ENCODE results near the gene ADGRV1.

GRCh38 chr5:91160714-91161285 is 602.2 kb downstream of the ADGRV1 start:
- TF ChIP-seq CTCF (IDR thresholded peaks at IDR 0.05; ENCODE audit: low read depth, low read length) (no peak), POLR2A (IDR thresholded peaks at IDR 0.05; ENCODE audit: extremely low read depth, insufficient read length) (no peak), MYC (IDR thresholded peaks at IDR 0.05; ENCODE audit: low read depth, low read length) (no peak)

All from NB4 (cell line).